Glomerular visceral epithelial cell (primary cell): Measurements from ENCODE around the gene BOD1.

Experiments used
- DNase-seq: peaks from one replicate; pipeline ENCODE4 v3.0.0-alpha.2; 2016; ENCODE audit errors: extremely low spot score

Gene BOD1

DNA sequence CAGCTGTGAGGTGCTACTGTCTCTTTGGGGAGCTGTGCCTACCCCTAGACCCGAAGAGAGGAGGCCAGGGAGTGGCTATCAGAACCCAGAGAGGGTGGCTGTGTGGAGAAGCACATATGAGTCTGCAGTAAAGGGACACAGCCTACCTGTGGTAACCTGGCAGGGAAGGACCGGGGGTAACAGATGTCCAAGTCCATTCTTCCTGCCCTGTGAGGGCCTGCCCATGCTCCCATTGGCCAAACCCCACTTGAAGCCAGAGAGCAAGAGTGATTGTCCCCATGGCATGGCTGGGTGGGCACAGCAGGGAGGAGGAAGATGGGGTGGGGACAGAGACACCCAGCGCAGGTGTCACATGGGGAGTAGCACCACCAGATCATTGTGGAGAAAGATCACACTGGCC, 39.3 kb downstream of the BOD1 start:
- no peak for DNase-seq

GRCh38 chr5:173575985-173576384, 40.5 kb downstream of the BOD1 start:
- no peak for DNase-seq

DNA sequence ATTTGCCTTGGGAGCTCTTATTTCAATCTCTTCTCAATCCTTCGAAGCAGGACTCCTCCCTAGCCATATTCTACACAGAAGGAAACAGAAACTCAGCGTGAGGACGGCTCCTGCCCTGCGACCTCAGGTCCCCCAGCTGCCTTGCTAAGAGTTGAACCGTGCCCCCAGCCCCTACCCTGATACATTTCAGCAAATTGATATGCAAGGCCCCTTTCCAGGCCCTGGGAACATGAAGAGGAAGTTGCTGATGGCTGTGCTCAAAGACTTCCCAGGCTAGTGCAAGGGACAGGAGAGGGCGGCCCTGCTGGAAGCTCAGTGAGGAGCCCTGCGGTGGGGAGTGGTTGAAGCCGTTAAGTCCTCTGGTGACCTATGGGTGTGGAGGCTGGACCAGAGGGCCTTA, 41.5 kb downstream of the BOD1 start:
- no peak for DNase-seq

GRCh38 chr5:173573126-173573960, 43.1 kb downstream of the BOD1 start:
- peak; percentile 83 for DNase-seq

- peak; percentile 22 for DNase-seq
These were observed 43.9 kb downstream of the BOD1 start for GRCh38 chr5:173572431-173573125.

- DNase-seq = no peak
These were observed 45.9 kb downstream of the BOD1 start for GRCh38 chr5:173570321-173571090.

- DNase-seq = no peak
These were observed 47.7 kb downstream of the BOD1 start for GRCh38 chr5:173568703-173569102.

DNA sequence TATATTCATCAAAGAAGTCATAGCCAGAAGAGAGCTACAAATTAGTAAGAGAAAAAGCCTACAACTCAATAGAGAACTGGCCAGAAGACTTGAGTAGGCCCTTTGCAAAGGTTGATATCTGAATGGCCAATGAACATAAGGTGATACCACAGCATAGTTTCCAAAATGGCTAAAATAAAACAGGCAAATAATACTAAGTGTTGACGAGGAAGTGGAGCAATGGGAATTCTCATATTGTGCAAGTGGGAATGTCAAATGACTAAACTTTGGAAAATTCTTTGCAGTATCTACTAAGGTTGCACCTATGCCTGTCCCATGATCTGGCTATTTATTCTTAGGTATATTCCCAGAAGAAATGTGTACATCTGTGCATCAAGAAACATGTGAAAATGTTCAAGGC, 48.3 kb downstream of the BOD1 start:
- DNase-seq = no peak

DNA sequence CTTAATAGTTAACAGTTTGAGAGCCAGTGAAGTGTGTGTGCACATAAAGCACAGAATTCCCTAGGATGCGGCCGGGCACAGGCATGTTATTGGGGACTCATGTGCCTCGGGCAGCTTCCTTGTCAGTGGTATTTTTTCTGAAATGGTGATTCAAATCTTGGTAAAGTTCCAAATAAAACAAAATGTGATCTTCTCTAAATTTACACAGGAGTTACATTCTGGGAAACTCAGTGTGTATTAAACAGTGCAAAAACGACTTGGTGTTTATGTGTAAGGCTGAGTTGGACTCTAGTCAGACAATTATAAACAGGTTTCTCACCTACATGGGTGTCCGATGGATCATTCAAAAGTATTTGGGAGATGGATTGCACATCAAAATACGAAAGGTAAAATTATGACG, 48.9 kb downstream of the BOD1 start:
- peak; percentile 75 for DNase-seq

- no peak for DNase-seq
These were observed 50.9 kb downstream of the BOD1 start for GRCh38 chr5:173565491-173566072.

DNA sequence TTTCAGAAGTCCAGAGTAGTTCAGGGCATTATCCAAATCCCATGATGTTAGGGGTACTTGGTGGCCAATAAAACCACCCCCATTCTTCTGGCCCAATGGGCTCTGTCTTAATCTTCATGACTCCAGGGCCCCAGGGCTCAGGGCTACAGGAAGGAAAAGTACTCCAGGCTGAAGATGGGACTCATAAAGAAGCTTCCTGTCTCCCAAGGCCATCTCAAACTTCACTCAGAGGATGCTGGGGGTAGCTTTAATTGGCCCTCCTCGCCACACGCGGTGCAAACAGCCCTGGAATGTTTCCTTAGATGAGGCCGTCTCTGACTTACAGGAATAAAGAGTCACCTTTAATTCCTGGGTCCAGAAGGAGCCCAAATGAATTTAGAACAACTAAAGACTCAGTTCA, 52.3 kb downstream of the BOD1 start:
- no peak for DNase-seq

- no peak for DNase-seq
These were observed 53.2 kb downstream of the BOD1 start for GRCh38 chr5:173563246-173563645.

- DNase-seq = no peak
These were observed 54.0 kb downstream of the BOD1 start for GRCh38 chr5:173562451-173562850.
